Endometrium (tissue), 2 donors: ENCODE data around the gene RPAP2.
"Not testable (repeated sequence)": the region's sequence is repeated elsewhere in the genome, so short reads cannot be mapped to it uniquely, and the experiment has no call there.

Source experiments
- FAIRE-seq: peaks from 2 replicates; lab custom pipeline; 2012; peaks lifted over from hg19 to GRCh38; lab: Jason Lieb, UNC
- donor health status: control.
- donor health status: control.

Gene RPAP2

GRCh38 chr1:92298573-92299476 is at the start of gene RPAP2, which contains the start of gene GLMN:
Gene RPAP2 (plus strand): TSS chr1:92299059. CDS start chr1:92299074, 15 bp downstream.
Gene GLMN (minus strand): TSS chr1:92298987. CDS start chr1:92297999, 988 bp downstream.
- FAIRE-seq, result no peak

- not testable (repeated sequence) for FAIRE-seq
These were observed 44.1 kb upstream of the RPAP2 start for GRCh38 chr1:92254714-92255113.

GRCh38 chr1:92259350-92259749 is 39.5 kb upstream of the RPAP2 start:
- no peak for FAIRE-seq

GRCh38 chr1:92262516-92262915 is 36.3 kb upstream of the RPAP2 start:
- no peak for FAIRE-seq

- FAIRE-seq, result no peak
These were observed 25.8 kb upstream of the RPAP2 start for GRCh38 chr1:92273039-92273438.

GRCh38 chr1:92274939-92275338 is 23.9 kb upstream of the RPAP2 start:
- FAIRE-seq, result no peak

- no peak for FAIRE-seq
These were observed 22.8 kb upstream of the RPAP2 start for GRCh38 chr1:92276082-92276481.

GRCh38 chr1:92277105-92277723 is 21.6 kb upstream of the RPAP2 start:
- FAIRE-seq, result no peak

GRCh38 chr1:92279781-92280180 is 19.1 kb upstream of the RPAP2 start:
- FAIRE-seq, result not testable (repeated sequence)

GRCh38 chr1:92281411-92281810 is 17.4 kb upstream of the RPAP2 start:
- FAIRE-seq, result not testable (repeated sequence)

GRCh38 chr1:92291372-92291999 is 7.4 kb upstream of the RPAP2 start:
- peak; percentile 89 for FAIRE-seq

GRCh38 chr1:92298213-92298572 is 666 bp upstream of the RPAP2 start:
- FAIRE-seq, result no peak

- FAIRE-seq, result no peak
These were observed 755 bp downstream of the RPAP2 start for GRCh38 chr1:92299477-92300150.

GRCh38 chr1:92301021-92301420 is 2.2 kb downstream of the RPAP2 start:
- no peak for FAIRE-seq

- no peak for FAIRE-seq
These were observed 7.2 kb downstream of the RPAP2 start for GRCh38 chr1:92306020-92306419.

- FAIRE-seq, result no peak
These were observed 9.1 kb downstream of the RPAP2 start for GRCh38 chr1:92307980-92308379.

- FAIRE-seq, result peak; percentile 81
These were observed 11.3 kb downstream of the RPAP2 start for GRCh38 chr1:92310185-92310597.

GRCh38 chr1:92314024-92314423 is 15.2 kb downstream of the RPAP2 start:
- no peak for FAIRE-seq

GRCh38 chr1:92315766-92316599 is 17.1 kb downstream of the RPAP2 start:
- FAIRE-seq, result no peak

- FAIRE-seq, result no peak
These were observed 19.1 kb downstream of the RPAP2 start for GRCh38 chr1:92317836-92318493.
